GM19468 (cell line): ENCODE results near the gene GOLPH3L.
"Not testable (repeated sequence)": the region's sequence is repeated elsewhere in the genome, so short reads cannot be mapped to it uniquely, and the experiment has no call there.

Experiments
- ATAC-seq: cut with Tn5 transposase; IDR thresholded peaks from one replicate; pipeline ENCODE4 v1.9.1; 2021; ENCODE audit warnings: mild to moderate bottlenecking, moderate library complexity, moderate number of reproducible peaks; ENCODE audit not compliant: unreplicated experiment; ENCODE audit errors: extremely low read depth

Gene GOLPH3L

DNA sequence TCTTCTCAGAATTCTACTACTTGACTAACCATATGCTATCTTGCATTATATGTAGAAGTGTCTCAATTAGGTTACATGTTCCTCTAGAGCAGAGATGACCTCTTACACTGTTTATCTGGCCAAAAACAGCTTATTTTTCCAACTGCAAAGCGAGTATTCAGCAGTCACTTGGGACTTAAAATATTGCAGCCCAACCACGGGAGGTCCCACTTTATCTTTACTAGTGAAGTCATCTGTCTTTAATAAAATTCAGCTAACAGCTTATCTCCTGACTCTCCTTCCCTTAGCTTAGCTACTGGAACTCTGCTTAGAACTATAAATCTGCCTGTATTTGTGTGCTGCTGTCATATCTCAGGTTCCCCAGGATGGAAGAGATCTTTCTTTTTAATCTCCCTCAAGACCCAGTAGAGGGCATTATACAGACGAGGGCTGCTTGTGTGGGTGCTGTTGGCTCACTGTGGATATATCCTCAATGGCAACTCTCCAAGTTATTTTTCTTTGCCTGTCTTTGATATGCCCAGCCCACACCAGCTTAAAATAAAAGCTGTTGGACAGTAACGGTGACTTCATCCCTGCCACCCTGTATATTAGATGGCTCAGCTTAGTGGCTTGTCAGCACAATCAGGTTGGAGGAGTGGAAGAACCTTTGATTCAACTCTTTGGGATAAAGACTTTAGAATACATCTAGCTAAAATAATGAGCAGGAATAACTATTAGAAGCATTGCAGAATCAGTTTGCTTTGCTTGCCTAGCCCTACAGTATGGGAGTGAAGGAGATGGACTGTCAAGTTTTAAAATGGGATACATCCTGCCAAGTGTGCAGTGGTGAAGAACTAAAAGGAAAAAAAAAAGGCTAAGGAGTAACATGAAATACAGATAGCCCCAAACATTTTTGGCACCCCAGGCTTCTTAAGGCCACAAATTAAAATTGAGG is 77.1 kb downstream of the GOLPH3L start:
- no peak for ATAC-seq

DNA sequence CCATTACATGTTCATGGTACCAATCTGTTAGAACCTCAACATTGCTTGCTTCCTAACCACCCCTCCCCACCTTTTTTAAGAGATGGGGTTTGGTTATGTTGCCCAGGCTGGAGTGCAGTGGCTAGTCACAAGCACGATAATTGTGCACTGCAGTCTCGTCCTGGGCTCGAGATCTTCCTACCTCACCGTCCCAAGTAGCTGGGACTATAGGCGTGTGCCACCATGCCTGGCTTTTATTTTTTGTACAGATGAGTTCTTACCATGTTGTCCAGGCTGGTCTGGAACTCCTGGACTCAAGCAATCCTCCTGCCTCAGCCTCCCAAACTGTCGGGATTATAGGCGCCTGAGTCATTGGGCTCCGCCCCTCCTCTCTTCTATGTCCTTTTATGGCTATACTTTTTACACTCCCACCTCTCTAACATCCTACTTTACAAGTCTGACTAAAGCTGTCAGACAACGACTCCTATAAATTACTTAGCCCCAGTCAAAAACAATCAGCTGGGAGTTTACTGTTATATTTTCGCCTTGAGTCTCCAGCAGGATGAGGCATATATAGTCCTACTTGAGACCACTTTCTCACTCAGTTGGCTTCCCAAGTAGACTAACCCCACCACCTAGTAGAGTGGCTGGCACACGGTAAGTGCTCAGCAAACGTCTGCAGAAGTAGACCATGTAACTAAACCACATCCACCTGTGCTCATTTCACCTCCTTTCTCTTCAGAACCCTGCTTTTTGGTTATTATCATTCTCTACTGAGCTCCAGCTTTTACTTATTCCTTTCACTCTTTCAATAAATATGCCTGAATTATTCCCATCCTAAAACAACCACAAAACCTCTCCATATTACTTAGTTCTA is 81.4 kb downstream of the GOLPH3L start:
- ATAC-seq = no peak

DNA sequence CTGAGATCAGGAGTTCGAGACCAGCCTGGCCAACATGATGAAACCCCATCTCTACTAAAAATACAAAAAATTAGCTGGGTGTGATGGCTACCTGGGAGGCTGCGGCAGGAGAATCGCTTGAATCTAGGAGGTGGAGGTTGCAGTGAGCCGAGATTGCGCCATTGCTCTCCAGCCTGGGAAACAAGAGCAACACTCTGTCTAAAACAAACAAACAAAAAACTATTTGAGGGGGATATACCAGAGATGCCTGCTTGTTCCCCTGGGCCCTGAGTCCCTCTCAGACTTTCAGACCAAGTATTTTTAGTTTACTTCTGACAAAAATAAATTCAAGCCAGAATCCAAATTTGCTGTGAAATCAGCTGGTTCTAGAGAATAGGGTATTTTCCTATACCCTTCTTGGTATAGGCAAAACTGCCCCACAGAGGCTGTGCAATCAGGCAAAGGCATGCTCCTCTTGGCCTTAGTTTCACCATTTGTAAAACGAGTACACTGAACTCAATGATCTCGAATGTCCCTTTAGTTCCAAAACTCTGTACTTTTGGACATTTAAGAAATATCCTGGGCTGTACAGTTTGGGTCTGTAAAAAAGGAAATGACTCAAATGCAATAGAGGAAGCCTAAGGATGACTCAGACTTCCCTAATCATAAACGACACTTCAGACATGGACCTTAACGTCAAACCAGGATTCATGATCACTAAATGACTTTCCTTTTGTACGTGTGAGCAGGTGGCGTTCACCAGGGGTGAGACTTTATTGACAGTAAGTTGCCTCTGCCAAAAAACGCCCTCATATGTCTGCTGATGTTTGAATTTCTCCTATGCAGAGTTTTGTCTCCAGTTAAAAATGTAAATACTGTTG is 83.7 kb downstream of the GOLPH3L start:
- no peak for ATAC-seq

DNA sequence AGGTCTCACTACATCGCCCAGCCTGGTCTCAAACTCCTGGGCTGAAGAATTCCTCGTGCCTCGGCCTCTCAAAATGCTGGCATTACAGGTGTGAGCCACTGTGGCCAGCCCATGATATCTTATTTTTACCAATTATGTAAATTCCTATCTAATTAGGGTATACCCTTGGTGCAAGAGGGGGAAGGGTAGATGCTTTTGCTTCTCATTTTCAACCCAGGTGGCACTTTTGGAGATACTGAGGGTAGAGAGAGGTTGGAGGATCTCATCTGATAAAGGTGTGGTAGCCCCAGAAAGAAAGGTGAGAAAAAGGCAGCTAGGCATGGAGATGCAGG is 85.0 kb downstream of the GOLPH3L start:
- no peak for ATAC-seq

DNA sequence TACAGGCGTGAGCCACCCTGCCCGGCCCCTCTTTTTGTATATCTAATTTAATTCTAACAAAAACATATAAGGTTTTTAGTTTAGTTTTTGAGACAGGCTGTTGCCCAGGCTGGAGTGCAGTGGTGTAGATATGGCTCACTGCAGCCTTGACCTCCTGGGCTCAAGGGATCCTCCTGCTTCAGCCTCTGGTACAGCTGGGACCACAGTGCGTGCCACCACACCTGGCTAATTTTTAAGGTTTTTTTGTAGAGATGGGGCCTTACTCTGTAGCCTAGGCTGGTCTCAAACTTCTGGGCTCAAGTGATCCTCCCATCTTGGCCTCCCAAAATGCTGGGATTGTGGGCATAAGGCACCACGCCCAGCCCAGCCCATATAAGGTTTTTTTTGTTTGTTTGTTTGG is 86.4 kb downstream of the GOLPH3L start:
- ATAC-seq = no peak

DNA sequence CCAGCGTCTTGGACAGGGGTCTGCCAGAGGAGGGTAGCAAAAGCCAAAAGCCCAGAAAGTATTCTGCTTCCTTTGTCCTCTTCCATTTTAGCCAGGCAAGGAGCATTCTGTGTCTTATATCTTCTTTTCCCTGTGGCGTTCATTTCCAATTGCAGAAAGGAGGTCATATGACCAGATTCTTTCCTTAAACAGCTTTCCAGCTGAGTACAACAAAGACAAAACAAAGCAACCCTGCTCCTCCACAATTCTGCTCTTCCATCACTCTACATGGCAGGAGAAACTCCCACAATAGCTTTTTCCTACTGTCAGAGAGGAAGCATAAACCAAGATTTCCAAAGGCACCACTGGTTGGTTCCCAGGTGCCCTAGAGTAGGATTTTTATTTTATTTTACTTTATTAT is 87.2 kb downstream of the GOLPH3L start:
- ATAC-seq = no peak

DNA sequence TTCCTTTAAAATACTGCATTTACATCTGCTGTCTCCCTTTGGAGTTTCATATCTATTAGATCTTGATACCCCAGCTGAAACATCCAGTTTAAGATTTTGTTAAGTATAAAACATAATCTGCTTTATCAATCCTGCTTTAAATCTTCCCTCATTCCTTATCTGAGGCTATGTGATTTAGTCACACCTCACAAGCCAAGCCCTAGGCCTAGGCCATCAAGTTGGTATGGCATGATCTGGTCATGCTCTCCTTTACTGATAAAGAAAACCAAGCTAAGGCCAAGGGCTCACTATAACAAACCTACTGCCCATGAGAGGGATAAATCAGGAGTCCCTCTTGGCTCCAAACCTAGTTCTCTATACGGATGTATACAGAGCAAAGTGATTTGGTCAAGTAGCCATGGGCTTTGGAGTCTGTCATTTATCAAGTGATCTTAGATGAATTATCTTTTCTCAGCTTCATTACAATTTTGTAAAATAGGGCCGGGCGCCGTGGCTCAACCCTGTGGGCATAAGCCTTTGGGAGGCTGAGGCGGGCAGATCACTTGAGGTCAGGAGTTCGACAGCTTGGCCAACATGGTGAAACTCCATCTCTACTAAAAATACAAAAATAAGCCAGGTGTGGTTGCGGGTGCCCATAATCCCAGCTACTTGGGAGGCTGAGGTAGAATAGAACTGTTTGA is 90.4 kb downstream of the GOLPH3L start:
- no peak for ATAC-seq

DNA sequence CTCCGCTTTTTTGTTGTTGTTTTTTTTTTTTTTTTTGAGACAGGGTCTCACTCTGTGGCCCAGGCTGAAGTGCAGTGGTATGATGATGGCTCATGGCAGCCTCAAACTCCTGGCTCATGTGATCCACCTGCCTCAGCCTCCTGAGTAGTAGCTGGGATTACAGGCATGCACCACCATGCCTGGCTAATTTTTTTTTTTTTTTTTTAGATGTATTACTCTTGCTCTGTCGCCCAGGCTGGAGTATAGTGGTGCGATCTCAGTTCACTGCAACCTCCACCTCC is 91.6 kb downstream of the GOLPH3L start:
- ATAC-seq = not testable (repeated sequence)

DNA sequence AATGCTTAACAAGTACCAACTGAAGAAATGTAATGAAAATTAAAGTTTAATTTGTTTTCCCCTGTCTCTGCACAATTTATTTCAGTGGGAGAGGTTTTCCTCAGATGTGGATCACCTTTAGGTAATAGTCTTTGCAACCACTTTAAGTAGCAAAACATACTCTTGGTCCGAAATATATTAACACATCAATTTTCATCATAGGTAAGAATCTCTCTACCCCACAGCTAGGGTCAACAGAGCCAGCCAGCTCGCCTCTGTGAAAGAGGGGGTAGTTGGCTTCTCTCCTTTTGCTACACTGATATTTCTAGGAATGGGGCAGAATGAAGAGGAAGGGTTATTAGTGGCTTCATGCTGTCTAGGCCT is 92.7 kb downstream of the GOLPH3L start:
- ATAC-seq = no peak

DNA sequence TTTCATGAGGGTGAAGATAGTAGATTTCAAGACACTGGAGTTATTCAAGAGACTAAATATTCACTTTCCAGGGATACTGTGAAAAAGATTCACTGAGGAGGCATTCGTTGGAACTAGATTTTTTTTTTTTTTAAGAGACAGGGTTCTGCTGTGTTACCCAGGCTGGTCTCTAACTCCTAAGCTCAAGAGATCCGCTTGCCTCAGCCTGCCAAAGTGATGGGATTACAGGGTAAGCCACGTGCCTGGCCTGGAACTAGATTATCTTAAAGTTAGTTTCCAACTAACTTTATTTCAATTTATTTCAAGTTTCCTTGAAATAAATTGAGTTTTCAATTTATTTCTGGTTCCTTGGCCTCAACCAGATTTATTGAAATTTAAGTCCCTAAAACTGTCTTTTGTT is 93.2 kb downstream of the GOLPH3L start:
- ATAC-seq = no peak

DNA sequence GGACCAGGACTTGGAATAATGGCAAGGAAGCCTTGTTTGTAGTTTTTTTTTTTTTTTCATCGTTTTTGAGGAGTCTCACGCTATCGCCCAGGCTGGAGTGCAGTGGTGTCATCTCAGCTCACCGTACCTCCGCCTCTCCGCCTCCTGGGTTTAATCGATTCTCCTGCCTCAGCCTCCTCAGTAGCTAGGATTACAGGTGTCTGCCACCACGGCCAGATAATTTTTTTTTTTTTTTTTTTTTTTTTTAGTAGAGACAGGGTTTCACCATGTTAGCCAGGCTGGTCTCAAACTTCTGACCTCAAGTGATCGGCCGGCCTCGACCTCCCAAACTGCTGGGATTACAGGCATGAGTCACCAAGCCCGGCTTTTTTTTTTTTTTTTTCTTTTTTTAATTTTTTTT is 94.6 kb downstream of the GOLPH3L start:
- not testable (repeated sequence) for ATAC-seq

DNA sequence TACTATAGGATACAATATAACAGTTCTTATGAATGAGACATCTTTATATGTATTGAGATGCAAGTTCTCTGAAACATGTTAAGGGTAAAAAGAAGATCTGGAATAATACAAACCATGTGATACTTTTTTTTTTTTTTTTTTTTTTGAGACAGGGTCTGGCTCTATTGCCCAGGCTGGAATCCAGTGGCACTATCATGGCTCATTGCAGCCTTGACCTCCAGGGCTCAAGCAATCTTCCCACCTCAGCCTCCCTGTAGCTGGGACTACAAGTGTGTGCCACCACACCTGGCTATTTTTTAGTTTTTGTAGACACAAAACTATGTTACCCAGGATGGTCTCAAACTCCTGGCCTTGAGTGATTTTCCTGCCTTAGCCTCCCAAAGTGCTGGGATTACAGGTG is 95.4 kb downstream of the GOLPH3L start:
- no peak for ATAC-seq

DNA sequence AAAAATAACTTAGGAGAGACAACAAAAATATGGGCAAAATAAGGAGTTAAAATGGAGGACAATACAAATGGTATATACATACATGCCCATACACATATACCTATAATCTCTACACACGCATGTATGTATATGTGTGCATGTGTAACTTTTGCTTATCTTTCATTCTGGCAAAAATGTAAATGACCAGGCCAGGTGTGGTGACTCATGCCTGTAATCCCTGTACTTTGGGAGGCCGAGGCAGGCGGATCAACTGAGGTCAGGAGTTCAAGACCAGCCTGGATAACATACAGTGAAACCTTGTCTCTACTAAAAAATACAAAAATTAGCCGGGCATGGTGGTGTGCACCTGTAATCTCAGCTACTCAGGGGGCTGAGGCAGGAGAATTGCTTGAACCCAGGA is 98.6 kb downstream of the GOLPH3L start:
- ATAC-seq = not testable (repeated sequence)

DNA sequence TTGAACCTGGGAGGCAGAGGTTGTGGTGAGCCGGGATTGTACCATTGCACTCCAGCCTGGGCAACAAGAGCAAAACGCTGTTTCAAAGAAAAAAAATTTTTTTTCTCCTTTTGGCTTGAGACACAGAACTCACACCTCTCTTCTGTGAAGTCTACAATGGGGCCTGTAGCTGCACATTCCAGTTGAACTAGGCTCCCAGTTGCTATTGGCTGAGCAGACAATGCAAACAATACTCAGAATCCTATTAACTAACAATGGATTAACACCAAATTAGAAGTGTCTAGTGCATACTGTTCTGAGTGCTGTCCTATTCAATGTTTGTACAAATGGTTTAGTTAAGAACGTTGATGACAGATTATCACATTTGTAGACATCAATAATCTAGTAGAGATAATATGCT is 100.0 kb downstream of the GOLPH3L start:
- no peak for ATAC-seq
